ENCODE measurements around the gene JUND. TPM values are rescaled to one million over a fixed set of nuclear protein-coding genes. Genes with fewer than 3 reads are reported as not detected.

The JUND gene
- total RNA-seq, 6 donors from 2014 or later: 281 to 1,101 (median 639) TPM

DNA sequence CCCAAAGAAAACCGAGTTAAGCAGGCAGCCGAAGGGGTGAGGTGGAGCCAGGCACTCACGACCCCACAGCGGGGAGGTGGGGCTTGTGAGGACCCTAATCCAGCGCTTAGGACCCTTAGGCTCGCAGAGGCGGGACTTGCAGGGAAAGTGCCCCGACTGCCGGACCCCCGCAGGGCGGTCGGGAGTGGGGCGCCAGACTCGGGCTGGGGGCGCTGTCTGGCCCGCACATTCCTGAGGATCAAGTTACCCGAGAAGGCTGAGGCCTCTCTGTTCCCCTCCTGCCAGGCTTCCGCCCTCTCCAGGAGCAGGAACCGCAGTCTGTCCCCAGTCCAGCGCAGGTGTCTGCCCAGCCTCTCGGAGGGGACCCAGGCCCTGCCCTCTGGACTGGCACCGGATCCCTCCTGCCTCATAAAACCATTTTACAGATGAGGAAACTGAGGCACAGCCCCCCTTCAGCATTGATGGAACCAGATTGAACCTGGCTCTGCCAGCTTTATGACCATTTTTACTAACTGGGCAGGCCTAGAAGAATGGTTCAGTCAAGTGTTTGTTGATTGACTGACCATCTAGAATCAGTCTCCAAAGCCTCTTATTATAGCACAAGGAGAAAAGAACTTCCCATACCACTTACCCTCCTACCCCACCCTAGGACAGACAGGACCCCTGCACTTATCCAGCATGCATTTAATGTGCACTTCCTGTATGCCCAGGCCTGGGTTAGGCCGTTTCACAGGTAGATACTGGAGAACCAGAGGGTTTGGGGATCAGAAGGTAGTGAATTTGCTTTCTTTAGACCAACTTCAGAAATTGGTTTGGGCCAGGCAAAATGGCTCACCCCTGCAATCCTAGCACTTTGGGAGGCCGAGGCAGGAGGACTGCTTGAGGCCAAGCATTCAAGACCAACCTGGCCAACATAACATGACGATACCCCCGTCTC is 6.7 kb upstream of the JUND start:
- H3K27me3 ChIP-seq: no peaks in the 10 kb centered on the region
- H3K9me3 ChIP-seq: no peaks in the 10 kb centered on the region
- H3K4me1 ChIP-seq: peaks cover 19 to 33% (median 31%) of the 10 kb centered on the region in 4 donors
- TF ChIP-seq POLR2AphosphoS5 (IDR thresholded peaks at IDR 0.05): no peak
- TF ChIP-seq, protein P1, sequence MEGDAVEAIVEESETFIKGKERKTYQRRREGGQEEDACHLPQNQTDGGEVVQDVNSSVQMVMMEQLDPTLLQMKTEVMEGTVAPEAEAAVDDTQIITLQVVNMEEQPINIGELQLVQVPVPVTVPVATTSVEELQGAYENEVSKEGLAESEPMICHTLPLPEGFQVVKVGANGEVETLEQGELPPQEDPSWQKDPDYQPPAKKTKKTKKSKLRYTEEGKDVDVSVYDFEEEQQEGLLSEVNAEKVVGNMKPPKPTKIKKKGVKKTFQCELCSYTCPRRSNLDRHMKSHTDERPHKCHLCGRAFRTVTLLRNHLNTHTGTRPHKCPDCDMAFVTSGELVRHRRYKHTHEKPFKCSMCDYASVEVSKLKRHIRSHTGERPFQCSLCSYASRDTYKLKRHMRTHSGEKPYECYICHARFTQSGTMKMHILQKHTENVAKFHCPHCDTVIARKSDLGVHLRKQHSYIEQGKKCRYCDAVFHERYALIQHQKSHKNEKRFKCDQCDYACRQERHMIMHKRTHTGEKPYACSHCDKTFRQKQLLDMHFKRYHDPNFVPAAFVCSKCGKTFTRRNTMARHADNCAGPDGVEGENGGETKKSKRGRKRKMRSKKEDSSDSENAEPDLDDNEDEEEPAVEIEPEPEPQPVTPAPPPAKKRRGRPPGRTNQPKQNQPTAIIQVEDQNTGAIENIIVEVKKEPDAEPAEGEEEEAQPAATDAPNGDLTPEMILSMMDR (IDR thresholded peaks at IDR 0.05): no peak
- no peak for TF ChIP-seq EP300 (IDR thresholded peaks at IDR 0.05)
- TF ChIP-seq POLR2A (IDR thresholded peaks at IDR 0.05): no peak
- no peak for DNase-seq
- ATAC-seq (ENCODE audit: low FRiP score in 2 of 2): no peak
- 49 to 67% methylated on average over 24 to 26 of the region's 26 CpGs for WGBS, 2 donors
- no peaks in the 10 kb centered on the region for H3K36me3 ChIP-seq
- H3K27ac ChIP-seq: peak overlapping the region; percentile 5 to 71 (median 58)
- H3K4me3 ChIP-seq: no peak overlapping the region

DNA sequence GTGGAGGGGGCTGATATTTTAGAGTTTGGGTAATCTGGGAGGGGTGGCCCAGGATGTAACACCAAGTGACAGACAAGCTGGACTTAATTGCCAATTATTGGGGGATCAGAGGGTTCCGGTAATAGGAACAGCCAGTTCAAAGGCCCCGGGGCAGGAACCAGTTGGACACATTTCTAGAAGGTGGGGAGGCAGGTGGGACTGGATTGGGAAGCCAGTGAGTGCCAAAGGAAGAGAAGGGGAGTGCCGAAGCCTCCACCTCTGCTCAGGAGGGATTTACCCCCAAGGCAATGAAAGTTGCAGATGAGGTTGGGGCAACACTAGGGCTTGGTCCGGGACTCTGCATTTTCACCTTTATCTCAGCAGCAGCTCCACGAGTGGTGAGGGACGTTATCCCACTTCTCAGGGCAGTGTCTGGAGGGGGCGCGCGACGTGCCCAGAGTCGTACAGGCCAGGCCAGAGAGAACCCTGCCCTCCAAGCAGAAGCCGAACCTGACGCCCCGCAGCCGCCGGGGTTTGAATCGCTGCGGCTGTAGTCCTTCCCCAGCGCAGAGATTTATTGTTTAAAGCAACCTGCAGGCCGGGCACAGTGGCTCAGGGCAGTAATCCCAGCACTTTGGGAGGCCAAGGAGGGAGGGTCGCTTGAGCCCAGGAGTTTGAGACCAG is 5.7 kb upstream of the JUND start:
- H3K4me1 ChIP-seq: peaks cover 25 to 38% (median 34%) of the 10 kb centered on the region in 4 donors
- WGBS, 2 donors: 72 to 86% methylated on average over 12 to 20 of the region's 21 CpGs
- no peak for TF ChIP-seq POLR2AphosphoS5 (IDR thresholded peaks at IDR 0.05)
- TF ChIP-seq, protein P1 (IDR thresholded peaks at IDR 0.05): no peak
- TF ChIP-seq EP300 (IDR thresholded peaks at IDR 0.05): no peak
- TF ChIP-seq POLR2A (IDR thresholded peaks at IDR 0.05): no peak
- peak overlapping the region in 1 of 4 donors; percentile 71 for H3K27ac ChIP-seq
- H3K9me3 ChIP-seq: no peaks in the 10 kb centered on the region
- no peaks in the 10 kb centered on the region for H3K27me3 ChIP-seq
- no peak for DNase-seq
- ATAC-seq (ENCODE audit: low FRiP score in 2 of 2): no peak
- no peaks in the 10 kb centered on the region for H3K36me3 ChIP-seq
- no peak overlapping the region for H3K4me3 ChIP-seq

- no peak overlapping the region for H3K4me3 ChIP-seq
- WGBS, 2 donors: 59 to 77% methylated on average over 9 to 12 of the region's 12 CpGs
- H3K36me3 ChIP-seq: peaks cover 0 to 3% (median 0%) of the 10 kb centered on the region in 4 donors
- peak overlapping the region; percentile 25 to 65 (median 46) for H3K27ac ChIP-seq
- H3K9me3 ChIP-seq: no peaks in the 10 kb centered on the region
- DNase-seq (peak in 1 of 2 donors; percentile 19), ATAC-seq (ENCODE audit: low FRiP score in 2 of 2) (no peak)
- peaks cover 13 to 23% (median 21%) of the 10 kb centered on the region in 4 donors for H3K4me1 ChIP-seq
- no peak for TF ChIP-seq POLR2AphosphoS5 (IDR thresholded peaks at IDR 0.05)
- TF ChIP-seq, protein P1 (IDR thresholded peaks at IDR 0.05): no peak
- TF ChIP-seq POLR2A (IDR thresholded peaks at IDR 0.05): no peak
- no peak for TF ChIP-seq EP300 (IDR thresholded peaks at IDR 0.05)
- no peaks in the 10 kb centered on the region for H3K27me3 ChIP-seq
Measured at GRCh38 chr19:18284712-18285360, 3.4 kb upstream of the JUND start.

DNA sequence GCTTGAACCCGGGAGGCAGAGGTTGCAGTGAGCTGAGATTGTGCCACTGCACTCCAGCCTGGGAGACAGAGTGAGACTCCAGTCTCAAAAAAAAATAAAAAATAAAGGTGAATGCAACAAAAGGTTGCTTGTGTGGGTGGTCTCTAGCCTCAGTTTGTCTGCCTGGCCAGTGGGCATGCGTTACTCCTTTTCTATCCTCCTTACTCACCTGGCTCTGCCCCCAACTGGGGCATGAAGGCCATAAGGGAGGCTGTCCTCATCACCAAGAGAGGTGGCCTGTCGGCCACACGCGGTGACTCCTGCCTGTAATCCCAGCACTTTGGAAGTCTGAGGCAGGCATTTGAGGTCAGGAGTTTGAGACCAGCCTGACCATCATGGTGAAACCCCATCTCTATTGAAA is 1.9 kb upstream of the JUND start:
- ATAC-seq (ENCODE audit: low FRiP score in 2 of 2) (no peak), DNase-seq (no peak)
- no peak overlapping the region for H3K4me3 ChIP-seq
- H3K27ac ChIP-seq: peak overlapping the region; percentile 99 to 100 (median 100)
- H3K4me1 ChIP-seq: peaks cover 22 to 30% (median 28%) of the 10 kb centered on the region in 4 donors
- no peaks in the 10 kb centered on the region for H3K27me3 ChIP-seq
- TF ChIP-seq, protein P1 (IDR thresholded peaks at IDR 0.05): no peak
- no peaks in the 10 kb centered on the region for H3K9me3 ChIP-seq
- H3K36me3 ChIP-seq: peaks cover under 1 to 13% (median 7%) of the 10 kb centered on the region in 4 donors
- WGBS, 2 donors: 71 to 98% methylated on average over 5 of the region's 5 CpGs
